ENCODE measurements around the gene OCA2. TPM values are rescaled to one million over a fixed set of nuclear protein-coding genes. Genes with fewer than 3 reads are reported as not detected.
"Not testable (repeated sequence)": the region's sequence is repeated elsewhere in the genome, so short reads cannot be mapped to it uniquely, and the experiment has no call there.

Gene OCA2
- total RNA-seq, 1 donor from 2014 or later: 0.79 TPM

- Mint-ChIP-seq H3K36me3 (ENCODE audit: insufficient read depth) (no peaks in the 10 kb centered on the region), H3K4me3 (ENCODE audit: low read depth) (no peak overlapping the region), H3K27ac (no peak overlapping the region), H3K27me3 (peaks cover under 1% of the 10 kb centered on the region), H3K9me3 (ENCODE audit: low read depth) (no peaks in the 10 kb centered on the region), H3K4me1 (ENCODE audit: low read depth) (no peaks in the 10 kb centered on the region)
- TF ChIP-seq CTCF (IDR thresholded peaks at IDR 0.05; ENCODE audit: unreplicated experiment): no peak
- DNase-seq (ENCODE audit: low spot score, unreplicated experiment): no peak
These were observed 375.3 kb downstream of the OCA2 start for GRCh38 chr15:27723821-27724220.

GRCh38 chr15:27722102-27722501, 377.0 kb downstream of the OCA2 start:
- DNase-seq (ENCODE audit: low spot score, unreplicated experiment): no peak
- Mint-ChIP-seq H3K9me3 (ENCODE audit: low read depth) (peaks cover 12% of the 10 kb centered on the region), H3K4me3 (ENCODE audit: low read depth) (no peak overlapping the region), H3K4me1 (ENCODE audit: low read depth) (no peaks in the 10 kb centered on the region), H3K27ac (no peak overlapping the region), H3K27me3 (no peaks in the 10 kb centered on the region), H3K36me3 (ENCODE audit: insufficient read depth) (no peaks in the 10 kb centered on the region)
- TF ChIP-seq CTCF (IDR thresholded peaks at IDR 0.05; ENCODE audit: unreplicated experiment): no peak

- H3K27ac Mint-ChIP-seq: no peak overlapping the region
- no peak for DNase-seq (ENCODE audit: low spot score, unreplicated experiment)
- no peaks in the 10 kb centered on the region for H3K4me1 Mint-ChIP-seq (ENCODE audit: low read depth)
- TF ChIP-seq CTCF (IDR thresholded peaks at IDR 0.05; ENCODE audit: unreplicated experiment): no peak
- H3K4me3 Mint-ChIP-seq (ENCODE audit: low read depth): no peak overlapping the region
- peaks cover 27% of the 10 kb centered on the region for H3K9me3 Mint-ChIP-seq (ENCODE audit: low read depth)
- H3K36me3 Mint-ChIP-seq (ENCODE audit: insufficient read depth): no peaks in the 10 kb centered on the region
- H3K27me3 Mint-ChIP-seq: no peaks in the 10 kb centered on the region
These were observed 384.4 kb downstream of the OCA2 start for GRCh38 chr15:27714675-27715074.

GRCh38 chr15:27713850-27714249, 385.3 kb downstream of the OCA2 start:
- not testable (repeated sequence) for H3K27ac Mint-ChIP-seq; DNase-seq (ENCODE audit: low spot score, unreplicated experiment); H3K36me3 Mint-ChIP-seq (ENCODE audit: insufficient read depth); H3K27me3 Mint-ChIP-seq; H3K4me3 Mint-ChIP-seq (ENCODE audit: low read depth); H3K4me1 Mint-ChIP-seq (ENCODE audit: low read depth)
- peaks cover 30% of the 10 kb centered on the region for H3K9me3 Mint-ChIP-seq (ENCODE audit: low read depth)

- no peaks in the 10 kb centered on the region for H3K27me3 Mint-ChIP-seq
- no peak overlapping the region for H3K4me3 Mint-ChIP-seq (ENCODE audit: low read depth)
- H3K27ac Mint-ChIP-seq: no peak overlapping the region
- H3K9me3 Mint-ChIP-seq (ENCODE audit: low read depth): peaks cover 5% of the 10 kb centered on the region
- H3K36me3 Mint-ChIP-seq (ENCODE audit: insufficient read depth): no peaks in the 10 kb centered on the region
- TF ChIP-seq CTCF (IDR thresholded peaks at IDR 0.05; ENCODE audit: unreplicated experiment): no peak
- DNase-seq (ENCODE audit: low spot score, unreplicated experiment): no peak
- H3K4me1 Mint-ChIP-seq (ENCODE audit: low read depth): no peaks in the 10 kb centered on the region
These were observed 391.9 kb downstream of the OCA2 start for GRCh38 chr15:27707257-27707656.

- TF ChIP-seq CTCF (IDR thresholded peaks at IDR 0.05; ENCODE audit: unreplicated experiment): no peak
- Mint-ChIP-seq H3K27ac (no peak overlapping the region), H3K36me3 (ENCODE audit: insufficient read depth) (no peaks in the 10 kb centered on the region), H3K9me3 (ENCODE audit: low read depth) (peaks cover 5% of the 10 kb centered on the region), H3K4me3 (ENCODE audit: low read depth) (no peak overlapping the region), H3K27me3 (no peaks in the 10 kb centered on the region), H3K4me1 (ENCODE audit: low read depth) (no peaks in the 10 kb centered on the region)
- DNase-seq (ENCODE audit: low spot score, unreplicated experiment): no peak
These were observed 392.8 kb downstream of the OCA2 start for GRCh38 chr15:27706300-27706699.
